Measurements from ENCODE around the gene DAAM1.
A peak's percentile ranks its signal among the peaks of the same experiment; 100 is the strongest.

The DAAM1 gene

DNA sequence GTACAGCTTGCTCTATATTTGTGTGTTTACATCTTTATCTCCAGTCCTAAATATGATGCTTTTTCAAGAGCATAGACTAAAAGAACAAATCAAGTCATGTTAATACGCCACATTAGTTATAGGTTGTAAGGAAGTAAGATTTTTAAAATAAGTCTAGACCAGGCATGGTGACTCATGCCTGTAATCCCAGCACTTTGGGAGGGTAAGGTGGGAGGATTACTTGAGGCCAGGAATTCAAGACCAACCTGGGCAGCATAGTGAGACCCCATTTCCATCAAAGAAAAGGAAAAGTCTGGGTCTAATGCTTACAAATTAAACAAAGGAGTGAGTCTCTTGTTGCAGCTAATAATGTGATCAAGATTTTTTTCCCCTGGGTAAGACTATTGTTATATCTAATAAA is 157.9 kb downstream of the DAAM1 start:
- Histone ChIP-seq H3K9ac (ENCODE audit: low read length) (no peak overlapping the region), H3K27me3 (ENCODE audit: control insufficient read depth in 1 of 2, insufficient read depth in 2 of 2, low read length in 2 of 2) (no peaks in the 10 kb centered on the region), H3K4me1 (ENCODE audit: insufficient read depth, low read length) (peaks cover 81% of the 10 kb centered on the region), H3K9me3 (ENCODE audit: low read length) (no peaks in the 10 kb centered on the region), H3K36me3 (ENCODE audit: insufficient read depth, low read length) (peaks cover 32% of the 10 kb centered on the region), H3K27ac (ENCODE audit: low read depth, low read length) (peak overlapping the region; percentile 83), H3K4me3 (ENCODE audit: low read depth in 1 of 2, low read length in 2 of 2) (no peak overlapping the region)

DNA sequence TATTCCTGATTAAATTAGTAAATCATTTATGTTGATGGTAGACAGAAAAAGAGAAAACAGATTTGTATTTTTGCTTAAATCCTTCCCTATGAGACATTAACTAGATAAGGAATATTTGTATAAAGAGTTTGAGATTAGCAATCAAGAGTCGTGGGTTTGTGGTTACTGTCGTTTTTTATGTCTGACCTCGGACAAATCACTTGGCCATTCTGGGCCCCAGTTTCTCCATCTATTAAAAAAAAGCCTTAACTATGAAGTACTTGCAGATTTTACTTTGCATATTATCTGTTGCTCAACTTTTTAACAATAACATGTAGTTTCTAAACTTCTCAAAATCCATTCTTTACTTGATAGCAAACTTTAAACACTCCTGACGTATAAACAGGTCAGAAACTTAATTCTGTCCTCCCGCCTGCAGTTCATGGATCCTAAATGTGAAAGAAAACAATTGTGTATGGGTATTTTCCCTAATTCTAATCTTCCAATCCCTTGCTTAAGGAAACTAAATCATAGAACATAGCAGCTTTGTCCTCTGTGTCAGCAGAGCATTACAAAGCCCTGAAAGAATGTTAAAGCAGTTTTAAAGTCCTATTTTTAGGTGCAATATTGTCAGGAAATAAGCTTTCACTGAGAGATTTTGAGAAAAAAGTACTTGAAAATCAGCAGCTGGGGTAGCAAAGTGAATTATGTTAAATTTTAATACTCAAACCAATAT is 158.5 kb downstream of the DAAM1 start:
- no peaks in the 10 kb centered on the region for H3K9me3 ChIP-seq (ENCODE audit: low read length)
- H3K4me3 ChIP-seq (ENCODE audit: low read depth in 1 of 2, low read length in 2 of 2): no peak overlapping the region
- peaks cover 33% of the 10 kb centered on the region for H3K36me3 ChIP-seq (ENCODE audit: insufficient read depth, low read length)
- peaks cover 81% of the 10 kb centered on the region for H3K4me1 ChIP-seq (ENCODE audit: insufficient read depth, low read length)
- H3K9ac ChIP-seq (ENCODE audit: low read length): peak overlapping the region; percentile 3
- peak overlapping the region; percentile 83 for H3K27ac ChIP-seq (ENCODE audit: low read depth, low read length)
- H3K27me3 ChIP-seq (ENCODE audit: control insufficient read depth in 1 of 2, insufficient read depth in 2 of 2, low read length in 2 of 2): no peaks in the 10 kb centered on the region

GRCh38 chr14:59347511-59347900 is 159.0 kb downstream of the DAAM1 start:
- Histone ChIP-seq H3K27me3 (ENCODE audit: control insufficient read depth in 1 of 2, insufficient read depth in 2 of 2, low read length in 2 of 2) (no peaks in the 10 kb centered on the region), H3K4me1 (ENCODE audit: insufficient read depth, low read length) (peaks cover 80% of the 10 kb centered on the region), H3K9ac (ENCODE audit: low read length) (peak overlapping the region; percentile 3), H3K36me3 (ENCODE audit: insufficient read depth, low read length) (peaks cover 36% of the 10 kb centered on the region), H3K4me3 (ENCODE audit: low read depth in 1 of 2, low read length in 2 of 2) (no peak overlapping the region), H3K27ac (ENCODE audit: low read depth, low read length) (peak overlapping the region; percentile 83), H3K9me3 (ENCODE audit: low read length) (no peaks in the 10 kb centered on the region)

DNA sequence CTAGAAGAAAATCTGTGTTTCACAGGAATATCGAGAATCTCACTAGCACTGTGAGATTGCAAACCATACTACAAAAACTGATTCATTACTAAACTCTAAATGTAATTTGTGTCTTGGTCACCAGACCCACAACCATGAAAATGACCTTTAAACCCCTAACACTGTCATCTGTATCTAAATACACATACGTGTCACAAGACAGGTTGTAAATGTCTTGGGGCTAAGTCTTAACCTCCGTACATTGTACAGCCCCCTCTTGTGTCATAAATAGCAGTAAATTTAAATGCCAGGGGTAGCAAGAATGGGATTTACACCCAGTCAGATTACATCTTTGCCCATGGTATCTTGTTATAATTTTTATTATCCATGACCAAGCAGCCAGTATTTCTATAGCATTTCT is 159.4 kb downstream of the DAAM1 start:
- H3K4me1 ChIP-seq (ENCODE audit: insufficient read depth, low read length): peaks cover 76% of the 10 kb centered on the region
- H3K36me3 ChIP-seq (ENCODE audit: insufficient read depth, low read length): peaks cover 40% of the 10 kb centered on the region

GRCh38 chr14:59349258-59349701 is 160.8 kb downstream of the DAAM1 start:
- peaks cover 64% of the 10 kb centered on the region for H3K4me1 ChIP-seq (ENCODE audit: insufficient read depth, low read length)
- H3K36me3 ChIP-seq (ENCODE audit: insufficient read depth, low read length): peaks cover 52% of the 10 kb centered on the region
- H3K27ac ChIP-seq (ENCODE audit: low read depth, low read length): peak overlapping the region; percentile 83
- no peaks in the 10 kb centered on the region for H3K9me3 ChIP-seq (ENCODE audit: low read length)
- H3K4me3 ChIP-seq (ENCODE audit: low read depth in 1 of 2, low read length in 2 of 2): peak overlapping the region in 1 of 2 donors; percentile 5
- peak overlapping the region; percentile 31 for H3K9ac ChIP-seq (ENCODE audit: low read length)
- H3K27me3 ChIP-seq (ENCODE audit: control insufficient read depth in 1 of 2, insufficient read depth in 2 of 2, low read length in 2 of 2): no peaks in the 10 kb centered on the region

More for the DNA sequence above, 159.4 kb downstream of the DAAM1 start:
- Histone ChIP-seq H3K27me3 (ENCODE audit: control insufficient read depth in 1 of 2, insufficient read depth in 2 of 2, low read length in 2 of 2) (no peaks in the 10 kb centered on the region), H3K27ac (ENCODE audit: low read depth, low read length) (peak overlapping the region; percentile 83), H3K9ac (ENCODE audit: low read length) (peak overlapping the region; percentile 3), H3K4me3 (ENCODE audit: low read depth in 1 of 2, low read length in 2 of 2) (no peak overlapping the region), H3K9me3 (ENCODE audit: low read length) (no peaks in the 10 kb centered on the region)

DNA sequence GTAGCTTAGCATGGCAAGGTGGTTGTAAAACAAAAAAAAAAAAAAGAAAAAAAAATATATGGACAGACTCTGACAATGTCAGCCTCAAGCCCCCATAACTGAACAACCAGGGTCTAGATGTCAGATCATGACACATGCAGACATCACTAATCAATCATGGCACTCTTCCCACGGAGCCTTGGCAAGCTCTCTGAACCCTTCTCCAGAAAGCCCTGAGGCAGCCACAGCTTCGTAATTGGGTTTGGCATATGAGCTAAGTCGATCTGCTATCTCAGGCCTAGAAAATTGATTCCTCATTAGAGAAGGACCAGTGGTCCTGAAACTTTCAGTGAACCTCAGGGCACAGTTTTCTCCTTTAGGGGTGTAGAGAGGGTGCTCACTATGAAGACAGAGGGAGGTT is 164.5 kb downstream of the DAAM1 start:
- Histone ChIP-seq H3K27me3 (ENCODE audit: control insufficient read depth in 1 of 2, insufficient read depth in 2 of 2, low read length in 2 of 2) (no peaks in the 10 kb centered on the region), H3K9me3 (ENCODE audit: low read length) (no peaks in the 10 kb centered on the region), H3K4me3 (ENCODE audit: low read depth in 1 of 2, low read length in 2 of 2) (no peak overlapping the region), H3K27ac (ENCODE audit: low read depth, low read length) (peak overlapping the region; percentile 36), H3K36me3 (ENCODE audit: insufficient read depth, low read length) (peaks cover 71% of the 10 kb centered on the region), H3K9ac (ENCODE audit: low read length) (no peak overlapping the region), H3K4me1 (ENCODE audit: insufficient read depth, low read length) (peaks cover 49% of the 10 kb centered on the region)

DNA sequence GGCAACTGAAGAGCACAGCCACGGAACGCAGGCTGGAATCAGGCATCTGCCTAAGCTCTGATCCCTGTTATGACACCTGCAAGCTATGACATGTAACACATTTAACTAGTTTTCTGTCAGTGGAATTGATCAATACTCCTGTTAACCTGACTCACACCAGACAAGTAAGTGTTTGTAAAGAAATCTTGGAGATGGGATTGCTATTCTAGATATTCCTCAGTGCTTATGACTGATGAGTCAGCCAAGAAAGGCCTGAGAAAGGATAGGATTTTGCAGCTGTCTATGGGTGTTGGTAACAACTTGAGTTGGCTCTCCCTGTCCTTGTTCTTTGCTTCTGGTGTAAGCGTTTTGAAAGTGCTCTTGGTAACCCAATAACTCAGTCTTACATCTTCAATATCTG is 166.2 kb downstream of the DAAM1 start:
- H3K4me3 ChIP-seq (ENCODE audit: low read depth in 1 of 2, low read length in 2 of 2): no peak overlapping the region
- no peak overlapping the region for H3K9ac ChIP-seq (ENCODE audit: low read length)
- peaks cover 45% of the 10 kb centered on the region for H3K4me1 ChIP-seq (ENCODE audit: insufficient read depth, low read length)
- peaks cover 67% of the 10 kb centered on the region for H3K36me3 ChIP-seq (ENCODE audit: insufficient read depth, low read length)
- no peaks in the 10 kb centered on the region for H3K9me3 ChIP-seq (ENCODE audit: low read length)
- no peaks in the 10 kb centered on the region for H3K27me3 ChIP-seq (ENCODE audit: control insufficient read depth in 1 of 2, insufficient read depth in 2 of 2, low read length in 2 of 2)
- peak overlapping the region; percentile 35 for H3K27ac ChIP-seq (ENCODE audit: low read depth, low read length)

- Histone ChIP-seq H3K4me3 (ENCODE audit: low read depth in 1 of 2, low read length in 2 of 2) (no peak overlapping the region), H3K9me3 (ENCODE audit: low read length) (no peaks in the 10 kb centered on the region), H3K36me3 (ENCODE audit: insufficient read depth, low read length) (peaks cover 64% of the 10 kb centered on the region), H3K27me3 (ENCODE audit: control insufficient read depth in 1 of 2, insufficient read depth in 2 of 2, low read length in 2 of 2) (no peaks in the 10 kb centered on the region), H3K9ac (ENCODE audit: low read length) (no peak overlapping the region), H3K27ac (ENCODE audit: low read depth, low read length) (peak overlapping the region; percentile 35), H3K4me1 (ENCODE audit: insufficient read depth, low read length) (peaks cover 44% of the 10 kb centered on the region)
These were observed 166.6 kb downstream of the DAAM1 start for GRCh38 chr14:59355091-59355490.

GRCh38 chr14:59356312-59356711 is 167.8 kb downstream of the DAAM1 start:
- Histone ChIP-seq H3K36me3 (ENCODE audit: insufficient read depth, low read length) (peaks cover 56% of the 10 kb centered on the region), H3K27ac (ENCODE audit: low read depth, low read length) (no peak overlapping the region), H3K9ac (ENCODE audit: low read length) (no peak overlapping the region), H3K27me3 (ENCODE audit: control insufficient read depth in 1 of 2, insufficient read depth in 2 of 2, low read length in 2 of 2) (no peaks in the 10 kb centered on the region), H3K4me3 (ENCODE audit: low read depth in 1 of 2, low read length in 2 of 2) (no peak overlapping the region), H3K4me1 (ENCODE audit: insufficient read depth, low read length) (peaks cover 45% of the 10 kb centered on the region), H3K9me3 (ENCODE audit: low read length) (no peaks in the 10 kb centered on the region)

DNA sequence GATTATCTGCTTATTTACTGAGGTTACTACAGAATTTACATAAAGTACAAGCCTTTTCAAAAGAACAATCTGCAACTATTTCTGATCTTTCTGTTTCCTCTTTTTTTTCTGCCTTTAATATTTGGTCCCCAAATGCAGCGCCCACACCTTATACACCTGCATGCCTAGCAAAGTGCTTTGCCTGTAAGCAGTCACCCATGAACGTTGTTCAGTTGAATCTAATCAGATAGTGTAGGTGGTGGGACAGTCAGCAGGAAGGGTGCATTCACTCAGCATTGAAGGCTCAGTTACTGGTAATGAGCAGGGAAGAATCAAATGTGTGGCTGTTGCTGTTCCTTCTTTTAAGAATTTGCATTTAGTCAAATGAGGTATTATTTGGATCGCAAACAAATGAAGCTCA is 168.3 kb downstream of the DAAM1 start:
- Histone ChIP-seq H3K27me3 (ENCODE audit: control insufficient read depth in 1 of 2, insufficient read depth in 2 of 2, low read length in 2 of 2) (no peaks in the 10 kb centered on the region), H3K4me3 (ENCODE audit: low read depth in 1 of 2, low read length in 2 of 2) (no peak overlapping the region), H3K27ac (ENCODE audit: low read depth, low read length) (no peak overlapping the region), H3K9ac (ENCODE audit: low read length) (no peak overlapping the region), H3K9me3 (ENCODE audit: low read length) (no peaks in the 10 kb centered on the region), H3K4me1 (ENCODE audit: insufficient read depth, low read length) (peaks cover 50% of the 10 kb centered on the region), H3K36me3 (ENCODE audit: insufficient read depth, low read length) (peaks cover 52% of the 10 kb centered on the region)

DNA sequence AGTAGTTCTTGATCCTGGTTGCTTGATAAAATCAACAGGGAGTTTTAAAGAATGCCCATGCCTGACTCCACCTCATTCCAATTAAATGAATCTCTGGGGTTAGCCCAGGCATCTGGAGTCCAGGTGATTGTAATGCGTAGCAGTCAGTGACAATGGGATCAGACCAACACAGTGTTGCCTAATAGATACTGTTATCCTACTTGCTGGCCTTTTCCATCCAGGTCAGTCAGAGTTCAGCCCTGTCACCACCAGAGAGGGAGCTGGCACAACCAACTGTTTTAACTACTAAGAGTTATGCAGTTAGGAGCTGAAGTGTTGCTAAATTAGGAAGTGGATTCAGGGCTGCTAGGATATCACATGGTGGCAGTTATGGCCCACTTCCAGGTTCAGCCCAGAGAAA is 169.6 kb downstream of the DAAM1 start:
- Histone ChIP-seq H3K27ac (ENCODE audit: low read depth, low read length) (peak overlapping the region; percentile 9), H3K27me3 (ENCODE audit: control insufficient read depth in 1 of 2, insufficient read depth in 2 of 2, low read length in 2 of 2) (no peaks in the 10 kb centered on the region), H3K9ac (ENCODE audit: low read length) (no peak overlapping the region), H3K4me3 (ENCODE audit: low read depth in 1 of 2, low read length in 2 of 2) (no peak overlapping the region), H3K36me3 (ENCODE audit: insufficient read depth, low read length) (peaks cover 42% of the 10 kb centered on the region), H3K9me3 (ENCODE audit: low read length) (no peaks in the 10 kb centered on the region), H3K4me1 (ENCODE audit: insufficient read depth, low read length) (peaks cover 53% of the 10 kb centered on the region)

DNA sequence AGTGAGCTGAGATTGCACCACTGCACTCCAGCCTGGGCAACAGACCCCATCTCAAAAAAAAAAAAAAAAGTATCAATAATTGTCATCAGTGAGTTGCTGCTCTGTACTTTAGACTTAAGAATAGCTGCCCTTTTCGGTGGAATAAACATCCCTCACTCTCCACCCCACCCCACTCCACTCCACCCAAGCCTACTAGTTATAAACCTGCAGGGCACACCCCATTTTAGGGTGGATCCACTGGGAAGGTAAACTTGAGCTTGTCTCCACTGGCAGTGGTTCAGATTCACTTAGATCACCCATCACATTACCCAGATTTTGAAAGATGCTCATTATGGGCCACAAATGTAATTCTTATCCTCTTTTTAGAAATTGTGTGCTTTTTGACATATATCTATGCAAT is 170.3 kb downstream of the DAAM1 start:
- no peak overlapping the region for H3K9ac ChIP-seq (ENCODE audit: low read length)
- peaks cover 53% of the 10 kb centered on the region for H3K4me1 ChIP-seq (ENCODE audit: insufficient read depth, low read length)
- no peak overlapping the region for H3K27ac ChIP-seq (ENCODE audit: low read depth, low read length)
- no peak overlapping the region for H3K4me3 ChIP-seq (ENCODE audit: low read depth in 1 of 2, low read length in 2 of 2)
- H3K27me3 ChIP-seq (ENCODE audit: control insufficient read depth in 1 of 2, insufficient read depth in 2 of 2, low read length in 2 of 2): no peaks in the 10 kb centered on the region
- H3K36me3 ChIP-seq (ENCODE audit: insufficient read depth, low read length): peaks cover 41% of the 10 kb centered on the region
- no peaks in the 10 kb centered on the region for H3K9me3 ChIP-seq (ENCODE audit: low read length)
